ENCODE measurements around the gene C4orf33.
A peak's percentile ranks its signal among the peaks of the same experiment; 100 is the strongest.
"Not testable (repeated sequence)": the region's sequence is repeated elsewhere in the genome, so short reads cannot be mapped to it uniquely, and the experiment has no call there.

The C4orf33 gene

GRCh38 chr4:129095811-129096454, at the start of gene C4orf33:
TSS of gene C4orf33 (plus strand) at chr4:129096152. CDS start at chr4:129102611, 6,459 bp downstream.
- peak; percentile 79 to 80 for DNase-seq

GRCh38 chr4:129059028-129059427, 36.9 kb upstream of the C4orf33 start:
- no peak for DNase-seq

GRCh38 chr4:129062580-129062979, 33.4 kb upstream of the C4orf33 start:
- DNase-seq: no peak

GRCh38 chr4:129063640-129064039, 32.3 kb upstream of the C4orf33 start:
- no peak for DNase-seq

- DNase-seq: no peak
Observed at GRCh38 chr4:129064717-129065116, 31.2 kb upstream of the C4orf33 start.

GRCh38 chr4:129069537-129069936, 26.4 kb upstream of the C4orf33 start:
- DNase-seq: not testable (repeated sequence)

- DNase-seq: no peak
Observed at GRCh38 chr4:129077326-129077725, 18.6 kb upstream of the C4orf33 start.

- no peak for DNase-seq
Observed at GRCh38 chr4:129080129-129080528, 15.8 kb upstream of the C4orf33 start.

GRCh38 chr4:129082302-129082701, 13.7 kb upstream of the C4orf33 start:
- no peak for DNase-seq

GRCh38 chr4:129085472-129085871, 10.5 kb upstream of the C4orf33 start:
- DNase-seq: no peak

- DNase-seq: no peak
Observed at GRCh38 chr4:129087516-129087915, 8.4 kb upstream of the C4orf33 start.

- no peak for DNase-seq
Observed at GRCh38 chr4:129092631-129093190, 3.2 kb upstream of the C4orf33 start.

GRCh38 chr4:129093191-129093920, 2.6 kb upstream of the C4orf33 start, which contains the start of gene SCLT1:
TSS of gene SCLT1 (minus strand) at chr4:129093539. CDS start at chr4:129093103, 436 bp downstream.
- peak; percentile 91 to 92 for DNase-seq

- DNase-seq: no peak
Observed at GRCh38 chr4:129094347-129094746, 1.6 kb upstream of the C4orf33 start.

GRCh38 chr4:129098531-129099001, 2.6 kb downstream of the C4orf33 start:
- no peak for DNase-seq

- no peak for DNase-seq
Observed at GRCh38 chr4:129109965-129110824, 14.2 kb downstream of the C4orf33 start.

GRCh38 chr4:129110931-129111330, 15.0 kb downstream of the C4orf33 start:
- DNase-seq: no peak

- no peak for DNase-seq
Observed at GRCh38 chr4:129111919-129112318, 16.0 kb downstream of the C4orf33 start.

- DNase-seq: no peak
Observed at GRCh38 chr4:129113434-129113833, 17.5 kb downstream of the C4orf33 start.

- no peak for DNase-seq
Observed at GRCh38 chr4:129113919-129114318, 18.0 kb downstream of the C4orf33 start.

GRCh38 chr4:129117705-129118104, 21.8 kb downstream of the C4orf33 start:
- no peak for DNase-seq

GRCh38 chr4:129126614-129127013, 30.7 kb downstream of the C4orf33 start:
- DNase-seq: not testable (repeated sequence)

GRCh38 chr4:129129143-129129542, 33.2 kb downstream of the C4orf33 start:
- DNase-seq: no peak

All from activated CD4-positive, alpha-beta T cell treated with anti-CD3 and anti-CD28 coated beads, Interleukin-2, amount 50 U/mL, for 4 hours (primary cell).